ENCODE data around the gene RIMS4. TPM values are rescaled to one million over a fixed set of nuclear protein-coding genes. Genes with fewer than 3 reads are reported as not detected.

RIMS4 gene
- total RNA-seq, 1 experiment from 2014 or later, result 16.3 TPM

DNA sequence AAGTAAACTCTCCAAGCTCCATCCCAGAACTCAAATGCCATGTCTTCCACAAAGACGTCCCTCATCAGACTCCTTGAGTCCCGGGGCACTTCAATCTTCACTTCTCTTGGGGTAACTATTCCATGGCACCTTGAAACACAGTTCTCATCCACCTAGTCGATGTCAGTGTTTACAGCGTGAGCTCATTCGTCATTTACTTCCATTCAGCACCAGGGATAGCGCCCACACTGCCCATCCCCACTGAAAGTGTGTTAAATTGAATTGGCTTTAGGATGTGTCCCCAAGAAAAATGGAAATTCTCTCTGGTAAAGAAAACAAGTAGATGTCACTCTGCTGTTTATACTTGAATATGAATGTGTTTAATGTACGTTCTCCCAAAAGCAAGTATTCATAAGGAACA lies 33.4 kb downstream of the RIMS4 start:
- Histone ChIP-seq H3K4me2 (ENCODE audit: insufficient read depth, insufficient read length, low read length) (no peak overlapping the region), H4K5ac (ENCODE audit: insufficient read length, low read depth, low read length) (no peak overlapping the region), H3K56ac (ENCODE audit: insufficient read length, low read depth, low read length) (no peak overlapping the region), H3K27me3 (ENCODE audit: insufficient read depth, low read length) (no peaks in the 10 kb centered on the region), H3K23me2 (ENCODE audit: insufficient read length, low read depth, low read length, poor library complexity, severe bottlenecking) (no peaks in the 10 kb centered on the region), H2BK12ac (ENCODE audit: insufficient read length, low read depth, low read length) (no peak overlapping the region), H2BK5ac (ENCODE audit: insufficient read length, low read length) (no peak overlapping the region), H2BK15ac (ENCODE audit: low read depth, low read length) (no peak overlapping the region), H4K91ac (ENCODE audit: insufficient read length, low read depth, low read length) (no peak overlapping the region), H3K79me2 (ENCODE audit: insufficient read depth, low read length) (no peaks in the 10 kb centered on the region), H3K9ac (ENCODE audit: extremely low read depth, insufficient read length, low read length) (no peak overlapping the region), H3K23ac (ENCODE audit: insufficient read length, low read depth, low read length) (no peak overlapping the region), H2AK5ac (ENCODE audit: insufficient read length, low read length) (no peak overlapping the region), H3K9me3 (ENCODE audit: control insufficient read depth, low read depth, low read length) (no peaks in the 10 kb centered on the region), H3K79me1 (ENCODE audit: insufficient read depth, low read depth, low read length, poor library complexity, severe bottlenecking) (no peaks in the 10 kb centered on the region), H2BK20ac (ENCODE audit: low read depth, low read length, poor library complexity, severe bottlenecking) (no peak overlapping the region), H3T11ph (ENCODE audit: low read length) (no peak overlapping the region), H3K4ac (ENCODE audit: low read depth, low read length) (no peak overlapping the region), H3K18ac (ENCODE audit: insufficient read length, low read depth, low read length) (no peak overlapping the region), H3K27ac (ENCODE audit: insufficient read length, low read depth, low read length) (no peak overlapping the region), H3K4me1 (ENCODE audit: insufficient read depth, low read length) (no peaks in the 10 kb centered on the region), H3K14ac (ENCODE audit: insufficient read depth, low read length) (no peak overlapping the region), H4K8ac (replicated peaks; ENCODE audit: insufficient read length, low read depth, low read length) (no peak overlapping the region), H4K20me1 (ENCODE audit: control insufficient read depth, insufficient read depth, insufficient read length) (no peaks in the 10 kb centered on the region), H2BK120ac (ENCODE audit: low read depth, low read length, poor library complexity, severe bottlenecking) (no peak overlapping the region), H2AFZ (ENCODE audit: low read length) (no peak overlapping the region)
- Mint-ChIP-seq H3K4me3 (no peak overlapping the region), H3K27ac (no peak overlapping the region), H3K9me3 (no peaks in the 10 kb centered on the region), H3K27me3 (ENCODE audit: low read depth) (peaks cover 1% of the 10 kb centered on the region; the same call in 1 of the 2 replicates), H3K36me3 (ENCODE audit: insufficient read depth in 1 of 3, low read depth in 3 of 3) (no peaks in the 10 kb centered on the region), H3K4me1 (peaks cover 0 to 3% of the 10 kb centered on the region in 2 experiments; a peak in 2 of 4 replicates)
- TF ChIP-seq, protein P1, sequence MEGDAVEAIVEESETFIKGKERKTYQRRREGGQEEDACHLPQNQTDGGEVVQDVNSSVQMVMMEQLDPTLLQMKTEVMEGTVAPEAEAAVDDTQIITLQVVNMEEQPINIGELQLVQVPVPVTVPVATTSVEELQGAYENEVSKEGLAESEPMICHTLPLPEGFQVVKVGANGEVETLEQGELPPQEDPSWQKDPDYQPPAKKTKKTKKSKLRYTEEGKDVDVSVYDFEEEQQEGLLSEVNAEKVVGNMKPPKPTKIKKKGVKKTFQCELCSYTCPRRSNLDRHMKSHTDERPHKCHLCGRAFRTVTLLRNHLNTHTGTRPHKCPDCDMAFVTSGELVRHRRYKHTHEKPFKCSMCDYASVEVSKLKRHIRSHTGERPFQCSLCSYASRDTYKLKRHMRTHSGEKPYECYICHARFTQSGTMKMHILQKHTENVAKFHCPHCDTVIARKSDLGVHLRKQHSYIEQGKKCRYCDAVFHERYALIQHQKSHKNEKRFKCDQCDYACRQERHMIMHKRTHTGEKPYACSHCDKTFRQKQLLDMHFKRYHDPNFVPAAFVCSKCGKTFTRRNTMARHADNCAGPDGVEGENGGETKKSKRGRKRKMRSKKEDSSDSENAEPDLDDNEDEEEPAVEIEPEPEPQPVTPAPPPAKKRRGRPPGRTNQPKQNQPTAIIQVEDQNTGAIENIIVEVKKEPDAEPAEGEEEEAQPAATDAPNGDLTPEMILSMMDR (conservative IDR thresholded peaks at IDR 0.05), result no peak
- WGBS (ENCODE audit: extremely low coverage, insufficient read length, low lambda C conversion rate), result no CpG with 5 or more reads among the region's 7 CpGs
- DNase-seq, result no peak

Data from H9 (cell line).